ENCODE results near the gene SIRPB2. TPM values are rescaled to one million over a fixed set of nuclear protein-coding genes. Genes with fewer than 3 reads are reported as not detected.

The SIRPB2 gene
- total RNA-seq, 4 donors from 2014 or later, result under 0.01 to 2.9 (median 1.7) TPM; not detected in 1

- TF ChIP-seq CTCF (IDR thresholded peaks at IDR 0.05) (no peak), POLR2A (IDR thresholded peaks at IDR 0.05) (no peak)
- Histone ChIP-seq H3K27ac (no peak overlapping the region), H3K9me3 (no peaks in the 10 kb centered on the region), H3K4me1 (no peaks in the 10 kb centered on the region), H3K27me3 (no peaks in the 10 kb centered on the region), H3K4me3 (no peak overlapping the region), H3K36me3 (no peaks in the 10 kb centered on the region)
- DNase-seq, result no peak
- intact Hi-C loops (cut with DNase I; ENCODE audit: low total_unique reads), result no loop called here
These were observed 44.4 kb upstream of the SIRPB2 start for GRCh38 chr20:1535420-1536175.

- Histone ChIP-seq H3K27me3 (no peaks in the 10 kb centered on the region), H3K36me3 (no peaks in the 10 kb centered on the region), H3K9me3 (no peaks in the 10 kb centered on the region), H3K4me1 (no peaks in the 10 kb centered on the region), H3K4me3 (no peak overlapping the region), H3K27ac (no peak overlapping the region)
- DNase-seq, result no peak
- TF ChIP-seq CTCF (IDR thresholded peaks at IDR 0.05), result no peak
- TF ChIP-seq POLR2A (IDR thresholded peaks at IDR 0.05), result no peak
- intact Hi-C loops (cut with DNase I; ENCODE audit: low total_unique reads), result no loop called here
These were observed 43.3 kb upstream of the SIRPB2 start for GRCh38 chr20:1534526-1534925.

GRCh38 chr20:1533059-1533458 lies 41.8 kb upstream of the SIRPB2 start:
- intact Hi-C loops (cut with DNase I; ENCODE audit: low total_unique reads), result no loop called here
- Histone ChIP-seq H3K9me3 (no peaks in the 10 kb centered on the region), H3K4me1 (no peaks in the 10 kb centered on the region)

GRCh38 chr20:1528811-1529210 lies 37.6 kb upstream of the SIRPB2 start:
- Histone ChIP-seq H3K27ac (no peak overlapping the region), H3K4me3 (no peak overlapping the region), H3K9me3 (no peaks in the 10 kb centered on the region), H3K36me3 (no peaks in the 10 kb centered on the region), H3K4me1 (no peaks in the 10 kb centered on the region), H3K27me3 (no peaks in the 10 kb centered on the region)
- intact Hi-C loops (cut with DNase I; ENCODE audit: low total_unique reads), result no loop called here
- no peak for DNase-seq
- no peak for TF ChIP-seq CTCF (IDR thresholded peaks at IDR 0.05)
- no peak for TF ChIP-seq POLR2A (IDR thresholded peaks at IDR 0.05)

More at GRCh38 chr20:1533059-1533458, 41.8 kb upstream of the SIRPB2 start:
- DNase-seq, result no peak
- Histone ChIP-seq H3K4me3 (no peak overlapping the region), H3K36me3 (no peaks in the 10 kb centered on the region), H3K27ac (no peak overlapping the region), H3K27me3 (no peaks in the 10 kb centered on the region)
- TF ChIP-seq POLR2A (IDR thresholded peaks at IDR 0.05) (no peak), CTCF (IDR thresholded peaks at IDR 0.05) (no peak)

GRCh38 chr20:1527923-1528322 lies 36.7 kb upstream of the SIRPB2 start:
- no peak overlapping the region for H3K27ac ChIP-seq
- H3K4me3 ChIP-seq, result no peak overlapping the region
- no peaks in the 10 kb centered on the region for H3K27me3 ChIP-seq
- H3K36me3 ChIP-seq, result no peaks in the 10 kb centered on the region
- no peaks in the 10 kb centered on the region for H3K4me1 ChIP-seq
- TF ChIP-seq POLR2A (IDR thresholded peaks at IDR 0.05), result no peak
- TF ChIP-seq CTCF (IDR thresholded peaks at IDR 0.05), result no peak
- intact Hi-C loops (cut with DNase I; ENCODE audit: low total_unique reads), result no loop called here
- H3K9me3 ChIP-seq, result no peaks in the 10 kb centered on the region
- DNase-seq, result no peak
